Activated CD4-positive, alpha-beta T cell treated with anti-CD3 and anti-CD28 coated beads for 4 hours (primary cell): ENCODE measurements around the gene FBXW4.

Experiments used
- DNase-seq, 2 donors: peaks; one replicate each; pipeline ENCODE4 v3.0.0-alpha.2; 2020

FBXW4 gene

GRCh38 chr10:101565370-101565900, 129.5 kb downstream of the FBXW4 start:
- no peak for DNase-seq

GRCh38 chr10:101564490-101564991, 130.4 kb downstream of the FBXW4 start:
- DNase-seq: no peak

GRCh38 chr10:101563497-101564040, 131.4 kb downstream of the FBXW4 start:
- DNase-seq: no peak

GRCh38 chr10:101563007-101563406, 132.0 kb downstream of the FBXW4 start:
- no peak for DNase-seq

GRCh38 chr10:101562231-101562630, 132.7 kb downstream of the FBXW4 start:
- DNase-seq: no peak

GRCh38 chr10:101561068-101561915, 133.7 kb downstream of the FBXW4 start:
- no peak for DNase-seq
